Measurements from ENCODE around the gene TESK1.
"Not testable (repeated sequence)": the region's sequence is repeated elsewhere in the genome, so short reads cannot be mapped to it uniquely, and the experiment has no call there.

The TESK1 gene

DNA sequence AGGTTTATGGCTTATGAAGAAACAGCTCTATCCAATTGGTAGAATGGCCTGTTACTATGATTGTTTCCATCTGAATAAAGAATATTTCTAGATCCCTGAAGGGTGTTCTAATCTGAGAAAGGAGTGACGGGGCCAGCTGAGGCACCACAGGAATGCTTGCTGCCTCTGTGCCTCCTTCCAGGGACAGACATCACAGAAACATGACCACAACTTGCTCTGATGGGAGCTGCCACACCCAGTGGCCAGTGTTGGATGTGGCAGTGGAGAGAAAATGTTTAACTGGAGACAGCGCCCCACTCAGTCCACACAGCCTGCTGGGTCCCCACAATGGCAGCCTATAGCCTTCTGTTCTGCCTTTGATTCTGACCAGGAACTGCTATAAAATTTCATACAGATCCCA lies 38.6 kb upstream of the TESK1 start:
- no peak for DNase-seq
- TF ChIP-seq POLR2A (IDR thresholded peaks at IDR 0.05; ENCODE audit: low read length) (no peak), GATA1 (IDR thresholded peaks at IDR 0.05; ENCODE audit: low read depth, low read length) (no peak)

DNA sequence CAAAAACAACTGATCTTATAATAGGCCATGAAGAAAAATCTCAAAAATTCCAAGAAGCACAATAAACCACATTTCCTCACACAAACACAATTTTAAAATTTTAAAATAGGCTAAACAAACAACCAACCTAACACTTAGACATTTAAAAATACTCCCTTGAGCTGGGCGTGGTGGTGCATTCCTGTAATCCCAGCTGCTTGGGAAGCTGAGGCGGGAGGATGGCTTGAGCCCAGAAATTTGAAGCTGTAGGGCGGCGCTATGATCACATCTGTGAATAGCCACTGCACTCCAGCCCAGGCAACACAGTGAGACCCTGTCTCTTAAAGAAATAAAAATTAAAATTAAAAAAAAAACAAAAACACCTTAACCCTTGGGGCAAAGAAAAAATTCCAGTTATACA lies 36.9 kb upstream of the TESK1 start:
- TF ChIP-seq GATA1 (IDR thresholded peaks at IDR 0.05; ENCODE audit: low read depth, low read length), result no peak
- no peak for TF ChIP-seq POLR2A (IDR thresholded peaks at IDR 0.05; ENCODE audit: low read length)
- no peak for DNase-seq

DNA sequence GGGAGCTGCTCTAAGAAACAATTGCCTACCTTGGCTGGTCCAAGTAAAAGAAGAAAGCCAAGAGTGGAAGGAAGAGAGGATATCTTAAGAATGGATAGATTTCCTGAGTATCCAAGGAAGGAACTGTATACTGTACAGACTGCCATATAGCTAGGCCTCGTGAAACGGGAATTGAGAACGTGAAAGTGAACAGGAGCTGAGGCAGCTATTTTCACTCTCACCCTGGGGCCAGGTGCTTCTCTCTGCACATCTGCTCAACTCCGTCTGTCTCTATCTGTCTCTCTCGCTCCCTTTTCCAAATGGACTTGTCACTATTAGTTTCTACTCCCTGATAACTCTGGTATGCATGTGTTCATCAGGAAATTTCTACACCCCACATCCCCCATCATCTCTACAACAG lies 35.9 kb upstream of the TESK1 start:
- TF ChIP-seq POLR2A (IDR thresholded peaks at IDR 0.05; ENCODE audit: low read length), result no peak
- TF ChIP-seq GATA1 (IDR thresholded peaks at IDR 0.05; ENCODE audit: low read depth, low read length), result no peak
- no peak for DNase-seq

DNA sequence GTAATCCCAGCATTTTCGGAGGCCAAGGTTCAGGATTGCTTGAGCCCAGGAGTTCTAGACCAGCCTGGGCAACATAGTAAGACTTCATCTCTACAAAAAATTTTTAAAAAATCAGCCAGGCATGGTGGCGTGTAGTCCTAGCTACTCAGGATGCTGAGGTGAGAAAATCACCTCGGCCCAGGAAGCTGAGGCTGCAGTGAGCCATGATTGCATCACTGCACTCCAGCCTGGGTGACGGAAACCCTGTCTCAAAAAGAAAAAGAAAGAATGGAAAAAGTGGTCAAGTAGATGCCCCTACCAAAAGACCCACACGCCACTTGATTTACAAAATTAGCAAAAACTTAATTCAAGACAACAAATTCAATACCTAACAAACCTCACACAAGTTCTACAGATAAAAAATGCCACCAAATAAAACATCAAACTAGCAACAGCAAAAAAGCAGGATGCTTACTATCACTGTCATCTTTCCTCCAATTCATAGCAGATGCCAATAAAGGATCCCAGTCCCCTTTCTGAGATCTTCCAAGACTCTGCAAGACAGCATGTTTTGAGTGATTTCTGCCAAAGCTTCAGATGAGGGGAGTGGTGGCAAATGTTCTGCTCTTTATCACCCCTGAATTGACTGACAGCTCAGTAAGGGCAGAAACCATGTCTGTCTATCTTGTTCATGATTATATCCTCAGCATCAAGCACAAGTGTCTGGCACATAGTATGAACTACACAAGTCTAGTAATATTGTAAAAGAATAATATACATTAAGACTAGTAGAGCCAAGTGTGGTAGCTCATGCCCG lies 34.2 kb upstream of the TESK1 start:
- DNase-seq, result no peak
- TF ChIP-seq GATA1 (IDR thresholded peaks at IDR 0.05; ENCODE audit: low read depth, low read length) (no peak), POLR2A (IDR thresholded peaks at IDR 0.05; ENCODE audit: low read length) (no peak)

DNA sequence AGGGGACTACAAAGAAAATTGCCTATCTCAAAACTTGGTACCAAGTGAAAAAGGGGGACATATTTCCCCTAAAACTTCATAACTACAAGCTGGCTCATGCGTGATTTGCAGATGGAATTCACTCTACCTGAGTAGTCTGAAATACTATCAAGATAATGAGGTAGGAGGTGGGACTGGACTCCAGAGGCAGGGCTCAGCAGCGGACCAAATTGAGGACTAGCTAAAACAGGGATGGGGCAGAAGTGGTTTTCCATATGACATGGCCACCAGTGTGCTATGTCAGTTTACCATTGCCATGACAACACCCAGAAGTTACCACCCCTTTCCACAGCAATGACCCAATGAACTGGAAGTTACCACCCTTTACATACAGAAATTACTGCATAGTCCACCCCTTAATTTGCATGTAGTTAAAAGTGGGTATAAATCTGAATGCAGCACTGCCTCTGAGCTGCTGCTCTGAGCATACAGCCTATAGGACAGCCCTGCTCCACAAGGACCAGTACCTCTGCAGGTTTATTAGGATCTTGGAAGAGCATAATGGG lies 30.4 kb upstream of the TESK1 start:
- DNase-seq, result no peak
- no peak for TF ChIP-seq GATA1 (IDR thresholded peaks at IDR 0.05; ENCODE audit: low read depth, low read length)
- TF ChIP-seq POLR2A (IDR thresholded peaks at IDR 0.05; ENCODE audit: low read length), result no peak

DNA sequence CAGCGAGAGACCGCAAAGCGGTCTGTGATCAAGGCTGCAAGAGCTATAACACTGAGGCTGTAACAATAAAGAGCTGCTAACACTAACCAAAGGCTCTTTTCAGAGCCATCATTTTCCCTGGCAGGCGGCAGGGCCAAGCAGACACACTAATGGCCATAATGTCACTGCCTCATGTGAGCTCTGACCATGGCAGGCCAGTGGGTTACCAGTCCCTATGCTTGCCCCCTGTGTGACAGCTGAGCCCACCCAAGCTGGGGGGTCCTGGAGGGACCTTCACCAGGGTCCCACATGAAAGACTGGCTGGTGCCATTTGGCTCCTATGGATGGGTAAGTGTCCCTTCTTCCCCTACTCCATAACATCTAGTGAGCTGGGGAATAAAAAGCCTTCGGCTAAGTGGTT lies 29.6 kb upstream of the TESK1 start:
- no peak for DNase-seq
- TF ChIP-seq POLR2A (IDR thresholded peaks at IDR 0.05; ENCODE audit: low read length), result no peak
- TF ChIP-seq GATA1 (IDR thresholded peaks at IDR 0.05; ENCODE audit: low read depth, low read length), result no peak

DNA sequence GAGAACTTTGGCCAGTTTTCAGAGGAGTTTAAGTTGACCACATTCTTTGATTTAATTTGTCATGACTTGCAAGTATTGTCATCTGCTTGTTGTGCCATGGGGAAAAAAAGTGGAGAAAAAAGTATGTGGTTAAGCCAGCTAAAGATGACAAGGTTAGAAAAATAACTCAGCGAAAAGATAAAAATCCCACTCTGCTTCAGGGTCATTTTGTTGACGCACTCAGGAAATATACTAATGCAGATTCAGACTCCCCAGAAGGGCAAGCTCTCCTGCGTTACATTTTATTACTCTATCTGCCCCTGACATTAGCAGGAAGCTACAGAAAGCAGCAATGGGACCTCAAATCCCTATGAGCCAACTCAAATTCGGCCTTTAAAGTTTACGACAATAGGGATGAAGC lies 27.6 kb upstream of the TESK1 start:
- TF ChIP-seq POLR2A (IDR thresholded peaks at IDR 0.05; ENCODE audit: low read length) (no peak), GATA1 (IDR thresholded peaks at IDR 0.05; ENCODE audit: low read depth, low read length) (no peak)
- DNase-seq, result no peak

DNA sequence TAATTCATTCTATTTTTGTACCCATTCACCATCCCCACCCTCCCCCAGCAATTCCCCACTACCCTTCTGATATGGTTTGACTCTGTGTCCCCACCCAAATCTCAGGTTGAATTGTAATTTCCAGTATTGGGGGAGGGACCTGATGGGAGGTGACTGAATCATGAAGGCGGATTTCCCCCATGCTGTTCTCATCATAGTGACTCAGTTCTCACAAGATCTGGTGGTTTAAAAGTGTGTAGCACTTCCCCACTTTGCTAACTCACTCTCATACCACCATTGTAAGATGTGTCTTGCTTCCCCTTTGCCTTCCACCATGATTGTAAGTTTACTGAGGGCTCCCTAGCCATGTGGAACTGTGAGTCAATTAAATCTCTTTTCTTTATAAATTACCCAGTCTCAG lies 25.9 kb upstream of the TESK1 start:
- DNase-seq, result no peak
- no peak for TF ChIP-seq POLR2A (IDR thresholded peaks at IDR 0.05; ENCODE audit: low read length)
- no peak for TF ChIP-seq GATA1 (IDR thresholded peaks at IDR 0.05; ENCODE audit: low read depth, low read length)

DNA sequence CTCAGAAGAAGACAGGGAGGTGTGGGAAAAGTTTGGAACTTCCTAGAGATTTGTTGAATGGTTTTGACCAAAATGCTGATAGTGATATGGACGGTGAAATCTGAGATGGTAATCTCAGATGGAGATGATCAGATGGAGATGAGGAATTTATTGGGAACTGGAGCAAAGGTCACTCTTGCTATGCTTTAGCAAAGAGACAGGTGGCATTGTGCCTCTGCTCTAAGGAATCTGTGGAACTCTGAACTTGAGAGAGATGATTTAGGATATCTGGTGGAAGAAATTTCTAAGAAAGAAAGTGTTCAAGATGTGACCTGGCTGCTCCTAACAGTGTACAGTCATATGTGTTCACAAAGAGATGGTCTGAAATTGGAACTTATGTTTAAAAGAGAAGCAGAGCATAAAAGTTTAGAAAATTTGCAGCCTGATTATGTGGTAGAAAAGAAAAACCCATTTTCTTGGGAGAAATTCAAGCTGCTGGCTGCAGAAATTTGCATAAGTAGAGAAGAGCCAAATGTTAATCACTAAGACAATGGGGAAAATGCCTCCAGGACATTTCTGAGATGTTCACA lies 25.3 kb upstream of the TESK1 start:
- not testable (repeated sequence) for DNase-seq

DNA sequence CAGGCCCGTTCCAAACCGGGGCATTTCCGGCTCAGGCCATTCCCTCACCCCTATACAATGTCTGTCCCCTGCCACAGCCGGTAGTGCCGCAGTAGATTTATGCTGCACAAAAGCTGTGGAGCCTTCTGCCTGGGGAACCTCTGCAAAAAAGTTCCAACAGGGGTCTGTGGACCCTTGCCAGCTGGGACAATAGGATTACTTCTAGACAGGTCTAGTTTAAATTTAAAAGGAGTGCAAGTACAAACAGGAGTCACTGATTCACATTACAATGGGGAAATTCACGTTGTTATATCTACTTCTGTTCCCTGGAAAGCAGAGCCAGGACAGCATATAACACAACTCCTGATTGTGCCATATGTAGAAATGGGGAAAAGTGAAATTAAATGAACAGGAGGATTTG lies 21.5 kb upstream of the TESK1 start:
- DNase-seq, result not testable (repeated sequence)

DNA sequence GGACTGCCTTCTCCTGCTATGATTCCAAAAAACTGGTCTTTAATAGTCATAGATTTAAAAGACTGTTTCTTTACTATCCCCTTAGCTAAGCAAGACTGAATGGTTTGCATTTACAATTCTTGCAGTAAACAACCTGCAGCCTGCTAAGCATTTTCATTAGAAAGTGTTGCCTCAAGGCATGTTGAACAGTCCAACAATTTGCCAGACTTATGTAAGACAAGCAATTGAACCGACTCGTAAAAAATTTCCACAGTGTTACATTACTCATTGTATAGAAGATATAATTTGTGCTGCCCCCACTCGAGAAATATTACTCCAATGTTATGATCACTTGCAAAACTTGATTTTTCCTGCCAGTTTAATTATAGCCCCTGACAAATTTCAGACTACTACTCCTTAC lies 20.4 kb upstream of the TESK1 start:
- not testable (repeated sequence) for DNase-seq

DNA sequence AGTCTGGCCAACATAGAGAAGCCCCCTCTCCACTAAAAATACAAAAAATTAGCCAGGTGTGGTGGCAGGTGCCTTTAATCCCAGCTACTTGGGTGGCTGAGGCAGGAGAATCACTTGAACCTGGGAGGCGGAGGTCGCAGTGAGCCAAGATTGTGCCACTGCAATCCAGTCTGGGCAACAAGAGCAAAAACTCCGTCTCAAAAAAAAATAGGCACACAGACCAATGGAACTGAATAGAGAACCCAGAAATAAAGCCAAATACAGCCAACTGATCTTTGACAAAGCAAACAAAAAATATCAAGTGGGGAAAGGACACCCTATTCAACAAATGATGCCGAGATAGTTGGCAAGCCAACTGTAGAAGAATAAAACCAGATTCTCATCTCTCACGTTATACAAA lies 16.6 kb upstream of the TESK1 start:
- not testable (repeated sequence) for DNase-seq

DNA sequence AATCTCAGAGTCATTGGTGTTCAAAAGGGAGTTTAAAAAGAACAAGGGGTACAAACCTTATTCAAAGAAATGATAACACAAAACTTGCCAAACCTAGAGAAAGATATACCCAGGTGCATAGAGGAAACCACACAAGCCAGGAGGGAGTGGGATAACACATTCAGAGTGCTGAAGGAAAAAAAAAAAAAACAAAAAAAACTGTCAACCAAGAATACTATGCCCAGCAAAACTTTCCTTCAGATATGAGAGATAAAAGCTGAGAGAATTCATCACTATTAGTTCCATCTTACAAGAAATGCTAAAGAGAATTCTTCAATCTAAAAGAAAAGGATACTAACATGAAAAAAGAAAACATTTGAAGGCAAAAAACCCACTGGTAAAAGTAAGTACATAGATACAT lies 11.5 kb upstream of the TESK1 start:
- TF ChIP-seq POLR2A (IDR thresholded peaks at IDR 0.05; ENCODE audit: low read length), result no peak
- no peak for DNase-seq

DNA sequence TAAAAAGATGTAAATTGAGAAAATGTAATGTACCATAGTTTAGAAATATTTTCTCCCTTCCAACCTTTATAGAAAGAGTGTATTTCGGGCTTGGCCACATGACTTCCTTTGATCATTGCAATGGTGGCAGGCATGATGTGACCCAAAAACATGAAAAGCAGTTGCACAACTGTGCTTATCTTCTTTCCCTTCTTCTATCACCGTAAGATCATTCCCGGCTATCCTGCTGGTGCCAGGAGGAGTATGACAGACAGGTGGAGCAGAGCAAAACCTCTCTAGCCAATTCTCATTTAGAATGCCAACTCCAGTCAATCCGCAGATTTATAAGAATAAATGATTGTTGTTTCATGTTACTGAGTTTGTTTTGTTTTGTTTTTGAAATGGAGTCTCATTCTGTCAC lies 10.6 kb upstream of the TESK1 start:
- no peak for TF ChIP-seq GATA1 (IDR thresholded peaks at IDR 0.05; ENCODE audit: low read depth, low read length)
- TF ChIP-seq POLR2A (IDR thresholded peaks at IDR 0.05; ENCODE audit: low read length), result no peak
- DNase-seq, result no peak

DNA sequence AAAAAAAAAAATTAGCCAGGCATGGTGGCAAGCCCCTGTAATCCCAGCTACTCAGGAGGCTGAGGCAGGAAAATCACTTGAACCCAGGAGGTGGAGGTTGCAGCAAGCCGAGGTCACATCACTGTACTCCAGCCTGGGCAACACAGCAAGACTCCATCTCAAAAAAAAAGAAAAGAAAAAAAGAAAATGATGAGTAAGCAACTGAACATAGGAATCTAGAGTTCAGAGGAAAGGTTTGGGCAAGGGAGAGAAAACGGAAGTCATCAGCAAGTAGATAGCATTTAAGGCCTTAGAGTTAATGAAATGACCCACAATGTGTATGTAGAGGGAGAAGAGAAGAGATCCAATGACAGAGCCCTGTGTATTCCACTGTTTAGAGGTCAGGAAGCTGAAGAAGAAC lies 8.2 kb upstream of the TESK1 start:
- not testable (repeated sequence) for DNase-seq
